BJ (cell line): ENCODE data around the gene CENATAC. TPM values are rescaled to one million over a fixed set of nuclear protein-coding genes. Genes with fewer than 3 reads are reported as not detected.

Experiments
- CTCF ChIA-PET: fragments of 350-600 bp; formaldehyde crosslinking; extraction: SDS; loops from one replicate; lab custom pipeline; 2021; ENCODE audit warnings: antibody characterized with exemption, inconsistent platforms; lab: Yijun Ruan, JAX
- POLR2A ChIA-PET: fragments of 300-600 bp; sonication (Branson Sonifier 250); formaldehyde crosslinking; extraction: SDS; loops from one replicate; lab custom pipeline; 2021; ENCODE audit warnings: antibody characterized with exemption; lab: Charles Lee
- DNase-seq: peaks from one replicate; pipeline ENCODE4 v3.0.0-alpha.2; 2011; ENCODE audit warnings: low read depth
- H3K27me3 ChIP-seq: 2 replicates; pipeline ENCODE4 v1.6.0; 2011; ENCODE audit warnings: low read length; ENCODE audit not compliant: control insufficient read depth, insufficient read depth
- H3K36me3 ChIP-seq: 2 replicates; pipeline ENCODE4 v1.5.1; 2011; ENCODE audit warnings: low read length; ENCODE audit not compliant: control insufficient read depth, insufficient read depth
- H3K4me3 ChIP-seq: 2 replicates; pipeline ENCODE4 v1.5.1; 2011; ENCODE audit warnings: low read depth, mild to moderate bottlenecking, control low read depth, low read length
- polyA plus RNA-seq: library from polyadenylated mRNA; depleted of rRNA; stranded (reverse); fragments of >200 nt; gene quantifications from 2 replicates; pipeline ENCODE4 v1.2.3, GENCODE V29; 2011
- TF ChIP-seq, protein P1 (sequence below): IDR thresholded peaks from 2 replicates; pipeline ENCODE4 v1.5.1; 2011; ENCODE audit warnings: low read depth, mild to moderate bottlenecking, control low read depth, inconsistent platforms, low read length, moderate library complexity; ENCODE audit not compliant: insufficient read depth

The CENATAC gene
- polyA plus RNA-seq, 1 experiment = 10.5 TPM

DNA sequence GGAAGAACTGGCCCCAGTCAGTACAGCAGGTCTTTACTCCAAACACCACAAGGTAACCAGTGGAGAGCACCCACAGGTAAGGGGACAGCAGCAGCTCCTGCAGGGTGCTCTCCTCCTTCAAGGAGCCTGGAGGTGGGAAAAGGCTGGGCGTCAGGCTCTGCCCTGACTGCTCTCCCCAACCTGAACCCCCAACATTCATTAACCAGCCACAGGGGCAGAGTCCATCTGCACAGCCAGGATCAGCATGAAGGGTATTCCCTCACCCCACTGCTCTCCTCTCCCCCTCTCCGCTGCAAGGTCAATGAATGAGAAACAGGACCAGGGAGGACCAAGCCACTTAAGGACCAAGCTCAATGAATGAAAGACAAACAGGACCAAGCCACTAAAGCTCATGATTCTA lies 29.0 kb downstream of the CENATAC start:
- H3K36me3 ChIP-seq = peaks cover 7% of the 10 kb centered on the region
- POLR2A ChIA-PET = no interaction called here
- TF ChIP-seq, protein P1, sequence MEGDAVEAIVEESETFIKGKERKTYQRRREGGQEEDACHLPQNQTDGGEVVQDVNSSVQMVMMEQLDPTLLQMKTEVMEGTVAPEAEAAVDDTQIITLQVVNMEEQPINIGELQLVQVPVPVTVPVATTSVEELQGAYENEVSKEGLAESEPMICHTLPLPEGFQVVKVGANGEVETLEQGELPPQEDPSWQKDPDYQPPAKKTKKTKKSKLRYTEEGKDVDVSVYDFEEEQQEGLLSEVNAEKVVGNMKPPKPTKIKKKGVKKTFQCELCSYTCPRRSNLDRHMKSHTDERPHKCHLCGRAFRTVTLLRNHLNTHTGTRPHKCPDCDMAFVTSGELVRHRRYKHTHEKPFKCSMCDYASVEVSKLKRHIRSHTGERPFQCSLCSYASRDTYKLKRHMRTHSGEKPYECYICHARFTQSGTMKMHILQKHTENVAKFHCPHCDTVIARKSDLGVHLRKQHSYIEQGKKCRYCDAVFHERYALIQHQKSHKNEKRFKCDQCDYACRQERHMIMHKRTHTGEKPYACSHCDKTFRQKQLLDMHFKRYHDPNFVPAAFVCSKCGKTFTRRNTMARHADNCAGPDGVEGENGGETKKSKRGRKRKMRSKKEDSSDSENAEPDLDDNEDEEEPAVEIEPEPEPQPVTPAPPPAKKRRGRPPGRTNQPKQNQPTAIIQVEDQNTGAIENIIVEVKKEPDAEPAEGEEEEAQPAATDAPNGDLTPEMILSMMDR = no peak
- no peak overlapping the region for H3K4me3 ChIP-seq
- DNase-seq = no peak
- H3K27me3 ChIP-seq = no peaks in the 10 kb centered on the region
- CTCF ChIA-PET = no interaction called here

DNA sequence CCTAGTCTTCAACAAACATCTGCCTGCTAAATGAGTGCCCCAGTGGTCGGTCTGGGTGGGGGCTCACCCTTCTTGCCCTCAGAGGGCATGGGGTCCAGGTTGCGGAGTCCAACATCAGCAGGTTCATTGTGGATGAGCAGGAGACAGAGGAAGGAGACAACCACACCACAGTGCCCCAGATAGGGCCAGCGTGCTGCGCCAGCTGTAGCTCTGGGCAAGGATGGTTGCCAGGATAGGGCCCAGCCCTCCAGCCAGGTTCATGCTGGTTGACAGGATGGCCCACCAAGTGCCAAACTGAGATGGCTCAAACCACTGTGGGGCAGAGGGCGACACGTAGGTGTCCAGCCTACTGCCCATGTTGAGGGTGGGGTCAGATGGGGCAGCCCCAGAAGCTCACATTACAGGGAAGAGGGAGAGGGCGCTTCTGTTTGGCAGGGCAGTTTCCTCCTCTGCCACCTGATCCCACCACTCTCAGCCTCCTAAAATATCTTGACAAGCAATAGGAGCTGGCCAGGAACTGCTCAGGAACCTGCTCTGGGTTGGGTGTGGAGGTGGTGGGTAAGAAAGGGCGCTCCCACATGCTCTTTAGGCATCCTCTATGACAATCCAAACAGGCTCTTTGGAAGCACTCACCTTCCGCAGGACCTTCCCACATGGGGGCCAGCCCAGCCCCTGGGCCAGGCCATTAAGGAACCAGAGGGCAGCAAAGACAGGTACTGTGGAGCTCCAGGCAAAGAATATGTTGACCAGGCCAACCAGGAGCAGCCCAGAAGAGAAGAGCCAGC lies 29.8 kb downstream of the CENATAC start:
- ChIA-PET POLR2A (no interaction called here), CTCF (no interaction called here)
- H3K36me3 ChIP-seq = peaks cover 5% of the 10 kb centered on the region
- H3K4me3 ChIP-seq = no peak overlapping the region
- no peak for DNase-seq
- H3K27me3 ChIP-seq = no peaks in the 10 kb centered on the region
- TF ChIP-seq, protein P1 = no peak

DNA sequence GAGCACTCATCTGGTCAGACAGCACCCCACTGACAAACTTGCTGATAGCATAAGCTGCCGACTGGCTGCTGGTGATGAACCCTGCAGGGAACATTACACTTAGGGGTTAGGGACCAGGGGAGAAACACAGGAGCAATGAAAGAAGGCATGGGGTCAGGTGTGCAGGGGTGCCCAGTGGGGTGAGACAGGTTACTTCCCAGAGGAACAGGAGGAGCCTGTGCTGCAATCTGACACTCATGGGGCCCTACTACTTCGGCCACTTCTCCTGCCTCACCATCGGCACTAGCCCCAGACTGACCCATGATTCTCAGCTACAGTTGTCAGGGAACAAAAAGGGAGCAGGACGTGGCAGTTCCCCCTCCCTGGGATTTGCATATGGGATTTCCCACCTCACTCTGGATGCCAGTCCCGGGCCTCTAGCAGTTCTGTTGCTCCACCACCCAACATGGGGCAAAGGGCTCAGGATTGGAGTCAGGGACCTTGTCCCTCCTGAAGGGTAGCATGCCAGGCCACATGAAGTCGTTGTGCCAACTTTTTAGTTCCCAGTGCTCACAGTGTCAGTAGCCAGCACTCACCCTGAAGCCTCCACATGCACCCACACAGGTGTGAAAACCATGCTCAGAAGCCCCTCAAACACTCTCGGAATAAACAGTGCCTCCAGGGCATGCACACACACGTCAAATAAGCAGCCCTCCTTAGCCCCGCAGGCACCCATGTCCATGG lies 30.6 kb downstream of the CENATAC start:
- H3K36me3 ChIP-seq = peaks cover 5% of the 10 kb centered on the region
- CTCF ChIA-PET = interaction anchor here (2.0 kb wide), 1 partner anchor 9 kb away, joined by 13 read pairs; the partner anchor contains the start of genes RPS25 and TRAPPC4
- H3K4me3 ChIP-seq = no peak overlapping the region
- no peak for DNase-seq
- H3K27me3 ChIP-seq = no peaks in the 10 kb centered on the region
- POLR2A ChIA-PET = interaction anchor here (0.6 kb wide), 1 partner anchor 64 kb away, joined by 3 read pairs; no protein-coding TSS in a partner anchor
- TF ChIP-seq, protein P1 = no peak

DNA sequence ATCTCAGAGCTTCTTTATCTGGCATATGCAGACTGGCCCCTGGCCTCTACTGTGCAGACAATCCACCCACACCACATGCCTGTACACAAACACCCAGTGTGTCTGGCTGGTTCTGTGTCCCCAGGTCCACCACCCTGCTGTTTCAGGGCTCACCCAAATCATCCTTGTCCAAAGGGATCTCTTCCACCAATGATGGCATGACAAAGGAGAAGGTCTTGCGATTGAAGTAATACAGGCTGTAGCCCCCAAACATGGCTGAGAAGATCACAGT lies 31.1 kb downstream of the CENATAC start:
- TF ChIP-seq, protein P1 = no peak
- Histone ChIP-seq H3K27me3 (no peaks in the 10 kb centered on the region), H3K36me3 (peaks cover 5% of the 10 kb centered on the region), H3K4me3 (no peak overlapping the region)
- ChIA-PET POLR2A (interaction anchor here (0.6 kb wide), 1 partner anchor 64 kb away, joined by 3 read pairs; no protein-coding TSS in a partner anchor), CTCF (interaction anchor here (2.0 kb wide), 1 partner anchor 9 kb away, joined by 13 read pairs; the partner anchor contains the start of genes RPS25 and TRAPPC4)
- no peak for DNase-seq
